Thyroid gland (tissue), 4 donors: ENCODE results near the gene NT5DC4.

Experiments used
- CTCF ChIP-seq, 6 experiments: fragments of 200-600 bp in 3 of 6; fragments of 450-650 bp in 3 of 6; sonication (generic) in 3 of 6; IDR thresholded peaks; one replicate each; pipeline ENCODE4 v1.5.1; 2016 to 2019; ENCODE audit warnings: antibody characterized with exemption in 6 of 6, mild to moderate bottlenecking in 2 of 6, inconsistent platforms in 1 of 6, moderate library complexity in 1 of 6
- POLR2A ChIP-seq, 2 donors: fragments of 450-650 bp; IDR thresholded peaks; one replicate each; pipeline ENCODE4 v1.6.1; 2017; ENCODE audit warnings: antibody characterized with exemption in 2 of 2, mild to moderate bottlenecking in 2 of 2, moderate library complexity in 1 of 2

GRCh38 chr2:112782234-112782799, 61.5 kb downstream of the NT5DC4 start:
- TF ChIP-seq CTCF (IDR thresholded peaks at IDR 0.05) = no peak
- TF ChIP-seq POLR2A (IDR thresholded peaks at IDR 0.05) = no peak
